IPS-18a (cell line): ENCODE measurements around the gene CXXC5.

Source experiments
- H3K27ac ChIP-seq: one replicate; pipeline ENCODE4 v1.5.1; 2013; ENCODE audit warnings: low read length
- H3K27me3 ChIP-seq: one replicate; pipeline ENCODE4 v1.6.1; 2013; ENCODE audit warnings: mild to moderate bottlenecking, low read length; ENCODE audit not compliant: control insufficient read depth, insufficient read depth
- H3K36me3 ChIP-seq: one replicate; pipeline ENCODE4 v1.6.1; 2013; ENCODE audit warnings: low read depth, low read length; ENCODE audit not compliant: control insufficient read depth
- H3K4me1 ChIP-seq: one replicate; pipeline ENCODE4 v1.6.1; 2013; ENCODE audit warnings: low read depth, low read length; ENCODE audit not compliant: control insufficient read depth
- H3K4me3 ChIP-seq: one replicate; pipeline ENCODE4 v1.5.1; 2013; ENCODE audit warnings: low read length
- H3K9ac ChIP-seq: one replicate; pipeline ENCODE4 v1.6.1; 2013; ENCODE audit warnings: mild to moderate bottlenecking, low read length, moderate library complexity
- H3K9me3 ChIP-seq: one replicate; pipeline ENCODE4 v1.6.1; 2013; ENCODE audit warnings: low read depth, low read length; ENCODE audit not compliant: control insufficient read depth

The CXXC5 gene

GRCh38 chr5:139682016-139682975, 34.1 kb downstream of the CXXC5 start:
- peaks cover 47% of the 10 kb centered on the region for H3K4me1 ChIP-seq
- no peak overlapping the region for H3K27ac ChIP-seq
- peaks cover 24% of the 10 kb centered on the region for H3K36me3 ChIP-seq
- no peak overlapping the region for H3K9ac ChIP-seq
- no peak overlapping the region for H3K4me3 ChIP-seq
- no peaks in the 10 kb centered on the region for H3K27me3 ChIP-seq
- H3K9me3 ChIP-seq = no peaks in the 10 kb centered on the region

- Histone ChIP-seq H3K4me3 (no peak overlapping the region), H3K27ac (no peak overlapping the region), H3K27me3 (no peaks in the 10 kb centered on the region), H3K4me1 (peaks cover 44% of the 10 kb centered on the region), H3K9me3 (no peaks in the 10 kb centered on the region), H3K9ac (no peak overlapping the region), H3K36me3 (peaks cover 24% of the 10 kb centered on the region)
These were observed 35.4 kb downstream of the CXXC5 start for GRCh38 chr5:139683295-139684271.

- Histone ChIP-seq H3K4me3 (no peak overlapping the region), H3K9me3 (no peaks in the 10 kb centered on the region), H3K9ac (no peak overlapping the region), H3K36me3 (peaks cover 24% of the 10 kb centered on the region), H3K27me3 (no peaks in the 10 kb centered on the region), H3K27ac (no peak overlapping the region), H3K4me1 (peaks cover 51% of the 10 kb centered on the region)
These were observed 36.3 kb downstream of the CXXC5 start for GRCh38 chr5:139684350-139684880.

GRCh38 chr5:139684881-139685749, 37.0 kb downstream of the CXXC5 start:
- Histone ChIP-seq H3K27me3 (no peaks in the 10 kb centered on the region), H3K9me3 (no peaks in the 10 kb centered on the region), H3K4me1 (peaks cover 58% of the 10 kb centered on the region), H3K9ac (no peak overlapping the region), H3K4me3 (no peak overlapping the region), H3K27ac (no peak overlapping the region), H3K36me3 (peaks cover 19% of the 10 kb centered on the region)

- Histone ChIP-seq H3K9me3 (no peaks in the 10 kb centered on the region), H3K4me3 (no peak overlapping the region), H3K36me3 (peaks cover 13% of the 10 kb centered on the region), H3K27ac (no peak overlapping the region), H3K4me1 (peaks cover 60% of the 10 kb centered on the region), H3K27me3 (no peaks in the 10 kb centered on the region), H3K9ac (no peak overlapping the region)
These were observed 37.7 kb downstream of the CXXC5 start for GRCh38 chr5:139685886-139686285.

- no peaks in the 10 kb centered on the region for H3K9me3 ChIP-seq
- no peaks in the 10 kb centered on the region for H3K27me3 ChIP-seq
- peaks cover 9% of the 10 kb centered on the region for H3K36me3 ChIP-seq
- H3K27ac ChIP-seq = no peak overlapping the region
- no peak overlapping the region for H3K4me3 ChIP-seq
- peaks cover 60% of the 10 kb centered on the region for H3K4me1 ChIP-seq
- no peak overlapping the region for H3K9ac ChIP-seq
These were observed 38.2 kb downstream of the CXXC5 start for GRCh38 chr5:139686356-139686705.

- H3K9ac ChIP-seq = no peak overlapping the region
- no peaks in the 10 kb centered on the region for H3K9me3 ChIP-seq
- H3K27ac ChIP-seq = no peak overlapping the region
- H3K27me3 ChIP-seq = no peaks in the 10 kb centered on the region
- peaks cover 5% of the 10 kb centered on the region for H3K36me3 ChIP-seq
- no peak overlapping the region for H3K4me3 ChIP-seq
- peaks cover 60% of the 10 kb centered on the region for H3K4me1 ChIP-seq
These were observed 38.7 kb downstream of the CXXC5 start for GRCh38 chr5:139686706-139687441.

- H3K4me1 ChIP-seq = peaks cover 59% of the 10 kb centered on the region
- no peak overlapping the region for H3K4me3 ChIP-seq
- H3K36me3 ChIP-seq = peaks cover 5% of the 10 kb centered on the region
- H3K27ac ChIP-seq = no peak overlapping the region
- no peaks in the 10 kb centered on the region for H3K27me3 ChIP-seq
- H3K9ac ChIP-seq = no peak overlapping the region
- H3K9me3 ChIP-seq = no peaks in the 10 kb centered on the region
These were observed 39.5 kb downstream of the CXXC5 start for GRCh38 chr5:139687656-139688055.

GRCh38 chr5:139688088-139688702, 40.0 kb downstream of the CXXC5 start:
- H3K27me3 ChIP-seq = no peaks in the 10 kb centered on the region
- H3K4me3 ChIP-seq = no peak overlapping the region
- no peaks in the 10 kb centered on the region for H3K9me3 ChIP-seq
- H3K27ac ChIP-seq = no peak overlapping the region
- H3K36me3 ChIP-seq = peaks cover 2% of the 10 kb centered on the region
- peaks cover 54% of the 10 kb centered on the region for H3K4me1 ChIP-seq
- H3K9ac ChIP-seq = no peak overlapping the region

GRCh38 chr5:139688751-139689372, 40.7 kb downstream of the CXXC5 start:
- no peaks in the 10 kb centered on the region for H3K36me3 ChIP-seq
- H3K9ac ChIP-seq = no peak overlapping the region
- H3K4me3 ChIP-seq = no peak overlapping the region
- no peaks in the 10 kb centered on the region for H3K27me3 ChIP-seq
- H3K27ac ChIP-seq = no peak overlapping the region
- peaks cover 47% of the 10 kb centered on the region for H3K4me1 ChIP-seq
- no peaks in the 10 kb centered on the region for H3K9me3 ChIP-seq
